Heart right ventricle (tissue), 16 donors: ENCODE data around the gene PKNOX1. TPM values are rescaled to one million over a fixed set of nuclear protein-coding genes. Genes with fewer than 3 reads are reported as not detected.

ENCODE experiments used
- ATAC-seq, 8 donors: fragments of 200-7000 bp; cut with Tn5 transposase; one replicate each; pipeline ENCODE4 v1.9.1; 2020; ENCODE audit warnings: mild to moderate bottlenecking in 8 of 8, moderate library complexity in 8 of 8, moderate number of reproducible peaks in 1 of 8
- DNase-seq, 2 donors: peaks; one replicate each; pipeline ENCODE4 v3.0.0-alpha.2; 2020
- H3K27ac ChIP-seq, 10 donors: fragments of 200-600 bp; sonication (generic) in 2 of 10; one replicate each; pipeline versions ENCODE4 v1.5.0 to v1.8.0; 2020 to 2022; ENCODE audit warnings: mild to moderate bottlenecking in 3 of 10
- H3K27me3 ChIP-seq, 7 donors: fragments of 200-600 bp; one replicate each; pipeline ENCODE4 v1.8.0; 2021 to 2022; ENCODE audit warnings: mild to moderate bottlenecking in 2 of 7
- H3K36me3 ChIP-seq, 9 donors: fragments of 200-600 bp; sonication (generic) in 1 of 9; one replicate each; pipeline versions ENCODE4 v1.5.0 to v1.8.0; 2020 to 2022; ENCODE audit warnings: mild to moderate bottlenecking in 2 of 9
- H3K4me1 ChIP-seq, 9 donors: fragments of 200-600 bp; sonication (generic) in 1 of 9; one replicate each; pipeline versions ENCODE4 v1.5.0 to v1.8.0; 2020 to 2022; ENCODE audit warnings: mild to moderate bottlenecking in 4 of 9
- H3K4me3 ChIP-seq, 10 donors: fragments of 200-600 bp; sonication (generic) in 2 of 10; one replicate each; pipeline versions ENCODE4 v1.5.0 to v1.8.0; 2020 to 2022; ENCODE audit warnings: mild to moderate bottlenecking in 7 of 10, moderate library complexity in 2 of 10
- H3K9me3 ChIP-seq, 11 donors: fragments of 200-600 bp in 10 of 11; sonication (generic) in 2 of 11; one replicate each; pipeline versions ENCODE4 v1.5.0 to v1.8.0; 2013 to 2022; ENCODE audit warnings: mild to moderate bottlenecking in 2 of 11, control low read depth in 1 of 11, moderate library complexity in 1 of 11
- CTCF ChIP-seq, 9 donors: fragments of 200-600 bp; sonication (generic) in 2 of 9; IDR thresholded peaks; one replicate each; pipeline versions ENCODE4 v1.5.0 to v1.8.0; 2021 to 2022; ENCODE audit warnings: antibody characterized with exemption in 9 of 9, mild to moderate bottlenecking in 5 of 9, moderate library complexity in 1 of 9
- WGBS, 2 donors: extraction: QIAGEN DNeasy Blood & Tissue Kit; methylation state at CpG; one replicate each; pipeline ENCODE4 v1.1.7; 2013; ENCODE audit warnings: inconsistent platforms in 1 of 2; 5-methylcytosine and 5-hydroxymethylcytosine counted together
- intact Hi-C, 10 donors: fragments of 100-400 bp; cut with DNase I; formaldehyde crosslinking; loops; one replicate each; pipeline versions ENCODE4 v1.11.1 to v1.14.2; 2022
- polyA plus RNA-seq, 2 donors: library from polyadenylated mRNA; stranded (reverse); fragments of 200-250 nt; gene quantifications; one replicate each; pipeline ENCODE4 v1.2.3, GENCODE V29; 2013
- total RNA-seq, 10 donors: library from RNA; stranded (reverse); fragmentation: NEBNext Ultra II Directional in 3 of 10; extraction: Animal tissue kit (Norgen Biotek cat#: 25700) in 3 of 10; gene quantifications; one replicate each; pipeline versions ENCODE4 v1.2.1 to v1.2.4, GENCODE V29; 2021 to 2023
- donor health status: Arrhythmogenic right ventricular cardiomyopathy.
- donor health status: ischemic (EF 13 %, LVEDD 7.1; RV severe dilation, severe dysfunction).
- donor health status: healthy with polysubstance abuse.
- donor health status: DM: no; HTN: yes; CAD: no.
- donor health status: DM: no; HTN: no; CAD: no.
- donor health status: ischemic (EF 25% LVEDD 6.9; RV normal size, moderate dysfunction).
- donor health status: ischemic (EF 25% LVEDD 5.7; RV mildly dilated, moderate dysfunction).
- donor health status: healthy.
- donor health status: DM: yes; HTN: yes; CAD: no.
- donor health status: Ischemic cardiomyopathy.
- donor health status: ischemic (EF 35%, LVEDD 5.7; RV mildly dilated, moderate dysfunction).
- donor health status: nonischemic (EF 11% LVEDD 7.7; RV severe dilation, severe dysfunction).
- donor health status: DM: yes; HTN: yes; CAD: no.
- donor health status: PGD.
- donor health status: ischemic (EF 29% LVEDD 5.4; RV normal size, mild dysfunction).
- donor health status: nonischemic (EF 23%, LVEDD 6.1; RV moderate dilation, normal function).

The PKNOX1 gene
- total and polyA plus RNA-seq, 12 donors = 5.0 to 11.6 (median 7.6) TPM

GRCh38 chr21:43006874-43007208, 32.5 kb downstream of the PKNOX1 start:
- TF ChIP-seq CTCF (IDR thresholded peaks at IDR 0.05) = no peak
- H3K27ac ChIP-seq = no peak overlapping the region
- no peak for DNase-seq
- peaks cover 0 to 73% (median 16%) of the 10 kb centered on the region in 9 donors for H3K36me3 ChIP-seq
- no peaks in the 10 kb centered on the region for H3K9me3 ChIP-seq
- H3K4me3 ChIP-seq = no peak overlapping the region
- 80 to 83% methylated on average over 4 of the region's 4 CpGs for WGBS, 2 donors
- intact Hi-C loops = loop anchor here in 1 of 10 donors (10.0 kb wide), 1 partner anchor 82 kb away; the partner anchor contains the start of gene ERVH48-1
- no peaks in the 10 kb centered on the region for H3K27me3 ChIP-seq
- no peak for ATAC-seq
- H3K4me1 ChIP-seq = peaks cover 0 to 13% (median 0%) of the 10 kb centered on the region in 9 donors

DNA sequence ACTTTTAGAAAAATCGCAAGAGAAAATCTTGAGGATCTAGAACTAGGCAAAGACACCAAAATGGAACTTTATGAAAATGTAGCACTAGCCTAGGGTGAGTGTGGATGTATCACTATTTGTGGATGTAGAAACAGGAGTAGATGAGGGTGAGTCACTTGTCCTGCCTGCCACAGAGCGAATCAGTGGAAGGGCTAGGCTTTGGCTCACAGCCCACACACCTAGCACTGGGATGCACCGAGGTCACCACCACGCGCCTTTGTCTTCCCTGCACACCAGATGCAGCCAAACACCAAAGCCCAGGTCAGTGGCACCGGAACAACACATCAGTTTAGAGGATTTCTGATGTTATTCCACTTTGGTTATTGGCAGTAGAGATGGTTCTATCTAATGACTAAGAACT, 38.2 kb downstream of the PKNOX1 start:
- peaks cover 0 to 97% (median 13%) of the 10 kb centered on the region in 9 donors for H3K36me3 ChIP-seq
- ATAC-seq = no peak
- no peak for TF ChIP-seq CTCF (IDR thresholded peaks at IDR 0.05)
- intact Hi-C loops = no loop called here
- no peak overlapping the region for H3K27ac ChIP-seq
- DNase-seq = no peak
- no peaks in the 10 kb centered on the region for H3K4me1 ChIP-seq
- WGBS, 2 donors = 91 to 93% methylated on average over 6 of the region's 6 CpGs
- no peak overlapping the region for H3K4me3 ChIP-seq
- H3K27me3 ChIP-seq = no peaks in the 10 kb centered on the region
- no peaks in the 10 kb centered on the region for H3K9me3 ChIP-seq

DNA sequence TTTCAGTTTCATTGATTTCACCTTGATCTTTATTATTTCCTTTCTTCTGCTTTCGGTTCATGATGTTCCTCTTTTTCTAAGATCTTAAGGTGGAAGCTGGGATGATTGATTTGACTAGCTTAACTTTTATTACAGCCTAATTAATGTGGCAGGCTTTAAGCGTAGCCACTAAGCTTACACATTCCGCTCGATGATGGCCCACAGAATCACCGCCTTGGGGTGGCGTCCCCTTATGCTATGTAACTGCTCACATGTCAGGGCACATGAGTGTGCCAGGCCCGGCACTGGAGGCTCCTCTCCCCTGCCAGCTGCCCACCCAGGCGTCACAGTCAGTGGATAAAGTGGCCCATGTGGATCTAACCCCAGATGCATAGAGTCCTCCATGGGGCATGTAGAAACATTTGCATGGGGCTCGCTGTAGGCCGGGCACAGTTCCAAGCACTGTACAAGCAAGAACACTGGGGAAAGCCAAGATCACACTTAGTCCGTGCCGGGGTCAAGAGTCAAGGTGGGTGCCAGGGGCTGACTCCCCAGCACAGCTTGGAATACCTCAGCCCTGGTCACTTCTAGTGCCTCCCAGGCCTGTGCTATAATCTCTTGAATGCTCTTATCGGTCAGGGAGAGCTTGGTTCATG, 41.7 kb downstream of the PKNOX1 start:
- Histone ChIP-seq H3K9me3 (no peaks in the 10 kb centered on the region), H3K36me3 (peaks cover 0 to 84% (median 17%) of the 10 kb centered on the region in 9 donors), H3K27me3 (no peaks in the 10 kb centered on the region), H3K4me1 (no peaks in the 10 kb centered on the region), H3K27ac (no peak overlapping the region), H3K4me3 (no peak overlapping the region)
- 81 to 87% methylated on average over 13 of the region's 13 CpGs for WGBS, 2 donors
- TF ChIP-seq CTCF (IDR thresholded peaks at IDR 0.05) = no peak
- intact Hi-C loops = no loop called here
- no peak for DNase-seq
- no peak for ATAC-seq

DNA sequence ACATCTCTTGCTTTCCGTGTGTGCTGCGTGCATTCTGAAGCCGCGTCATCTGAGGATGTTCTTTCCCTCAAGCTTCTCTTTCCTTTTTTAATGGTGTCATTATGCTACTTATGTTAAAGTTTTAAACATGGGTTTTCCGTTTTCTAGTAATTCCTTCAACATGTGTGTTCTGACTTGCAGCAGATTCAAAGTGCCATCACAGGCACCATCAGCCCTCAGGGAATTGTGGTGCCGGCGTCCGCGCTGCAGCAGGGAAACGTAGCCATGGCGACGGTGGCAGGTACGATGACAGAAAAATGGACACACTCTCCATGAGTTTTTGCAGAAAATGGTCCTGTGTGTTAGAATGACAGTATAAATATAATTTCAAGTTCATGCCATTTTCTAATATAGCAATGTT, 42.4 kb downstream of the PKNOX1 start:
- Histone ChIP-seq H3K4me1 (no peaks in the 10 kb centered on the region), H3K4me3 (no peak overlapping the region), H3K27me3 (no peaks in the 10 kb centered on the region), H3K36me3 (peaks cover 0 to 84% (median 11%) of the 10 kb centered on the region in 9 donors), H3K9me3 (no peaks in the 10 kb centered on the region), H3K27ac (no peak overlapping the region)
- intact Hi-C loops = no loop called here
- no peak for TF ChIP-seq CTCF (IDR thresholded peaks at IDR 0.05)
- no peak for ATAC-seq
- no peak for DNase-seq
- WGBS, 2 donors = 97 to 98% methylated on average over 13 of the region's 13 CpGs
